LHCN-M2 (cell line): ENCODE results near the gene MAP1LC3B. TPM values are rescaled to one million over a fixed set of nuclear protein-coding genes. Genes with fewer than 3 reads are reported as not detected.

ENCODE experiments used
- DNase-seq: peaks from one replicate; pipeline ENCODE4 v3.0.0-alpha.2; 2012; ENCODE audit warnings: low read depth
- total RNA-seq: library from RNA; depleted of rRNA; stranded (reverse); fragments of >200 nt; gene quantifications from 2 replicates; pipeline ENCODE4 v1.2.3, GENCODE V29; 2014

The MAP1LC3B gene
- total RNA-seq, 1 experiment from 2014 or later: 35.6 TPM

GRCh38 chr16:87409153-87409552 lies 17.0 kb downstream of the MAP1LC3B start:
- no peak for DNase-seq

GRCh38 chr16:87409781-87410180 lies 17.6 kb downstream of the MAP1LC3B start:
- DNase-seq: no peak

DNA sequence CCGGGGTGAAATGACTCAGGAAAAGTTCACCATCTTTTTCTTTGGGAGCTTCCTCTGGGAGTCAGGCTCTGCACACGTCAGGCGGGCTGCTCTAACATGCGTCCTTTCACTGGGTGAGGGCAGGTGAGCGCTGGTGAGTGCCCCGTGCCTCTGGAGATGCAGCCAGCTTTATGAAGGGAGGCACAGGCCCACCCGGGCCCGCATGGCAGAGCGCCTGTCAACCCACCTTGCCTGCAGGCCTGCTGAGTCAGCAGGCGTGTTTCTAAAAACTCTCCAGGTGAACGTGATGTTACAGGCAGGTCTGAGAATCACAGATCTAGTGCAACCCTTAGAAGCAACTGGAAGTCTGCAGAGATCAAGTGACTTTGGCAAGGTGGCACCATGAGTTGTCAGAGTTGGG lies 18.4 kb downstream of the MAP1LC3B start:
- DNase-seq: no peak

- DNase-seq: no peak
Observed at GRCh38 chr16:87410968-87411367, 18.8 kb downstream of the MAP1LC3B start.

DNA sequence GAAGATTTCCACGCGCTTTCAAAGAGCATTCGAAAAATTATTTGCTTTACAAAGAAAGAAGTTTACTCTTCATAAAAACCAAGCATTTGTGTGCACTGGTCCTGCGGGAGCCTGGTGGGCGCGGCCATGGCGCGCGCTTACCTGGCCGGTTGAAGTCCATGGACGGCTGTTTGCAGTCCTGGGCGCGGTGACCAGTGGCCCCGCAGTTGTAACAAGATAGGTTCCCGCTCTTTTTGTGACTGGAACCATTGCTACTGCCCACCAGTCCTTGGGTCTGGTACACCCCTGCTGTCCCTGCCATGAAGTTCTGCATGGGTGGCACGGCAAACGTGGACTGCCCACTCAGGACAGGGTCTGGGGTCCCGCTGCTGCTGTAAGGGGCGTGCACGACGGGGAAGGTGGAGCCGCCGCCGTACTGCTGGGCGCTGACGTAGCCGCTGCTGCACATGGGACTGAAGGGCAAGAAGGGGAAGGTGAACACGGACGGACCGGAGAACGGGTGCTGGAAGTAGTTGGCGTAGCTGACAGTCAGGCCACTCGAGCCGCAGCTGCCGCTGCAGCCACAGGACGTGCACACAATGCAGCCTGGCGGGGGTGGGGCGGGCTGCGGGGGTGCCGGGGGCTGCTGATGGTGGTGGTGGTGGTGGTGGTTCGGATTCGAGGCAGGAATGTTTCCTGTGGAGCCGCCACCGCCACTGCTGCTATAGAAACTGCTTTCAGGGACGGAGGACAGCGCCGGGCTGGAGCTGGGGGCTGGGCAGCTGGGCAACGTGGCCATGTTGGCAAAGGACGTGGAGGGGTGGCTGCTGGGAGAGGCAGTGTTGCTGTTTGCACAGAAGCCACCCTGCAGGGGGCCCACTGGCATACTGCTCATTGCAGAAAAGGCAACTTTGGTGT lies 19.5 kb downstream of the MAP1LC3B start:
- DNase-seq: no peak

DNA sequence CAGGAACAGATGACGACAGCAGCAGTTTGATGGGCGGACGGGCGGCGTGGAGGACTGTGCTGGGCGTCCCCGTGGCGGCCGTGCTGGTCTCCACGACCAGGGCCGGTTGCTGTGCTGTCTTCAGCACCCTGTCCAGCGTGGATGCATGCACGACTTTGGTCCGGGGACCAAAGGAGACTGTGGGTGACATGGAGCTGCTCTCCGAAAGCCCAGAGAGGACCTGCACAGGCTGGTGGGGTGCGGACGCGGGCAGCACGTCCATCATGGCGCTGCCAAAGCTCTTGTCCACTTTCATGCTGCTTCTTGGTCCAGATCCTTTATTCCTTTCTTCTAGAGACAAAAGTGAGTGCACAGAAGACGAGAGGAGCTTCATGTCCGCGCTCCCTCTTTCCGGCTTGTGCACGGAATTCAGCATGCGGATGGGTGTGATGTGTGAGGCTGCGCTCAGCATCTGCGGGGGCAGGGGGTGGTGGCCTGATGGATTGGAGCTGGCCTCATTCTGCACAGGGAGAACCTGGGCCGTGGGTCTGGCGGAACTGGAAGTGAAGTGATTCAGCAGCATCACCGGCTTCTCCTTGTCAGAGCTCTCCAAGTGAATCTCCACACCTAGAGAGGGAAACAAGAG lies 20.3 kb downstream of the MAP1LC3B start:
- DNase-seq: no peak

GRCh38 chr16:87412996-87413421 lies 20.9 kb downstream of the MAP1LC3B start:
- DNase-seq: no peak

GRCh38 chr16:87414251-87414680 lies 22.1 kb downstream of the MAP1LC3B start:
- no peak for DNase-seq

GRCh38 chr16:87415441-87415840 lies 23.3 kb downstream of the MAP1LC3B start:
- DNase-seq: no peak

DNA sequence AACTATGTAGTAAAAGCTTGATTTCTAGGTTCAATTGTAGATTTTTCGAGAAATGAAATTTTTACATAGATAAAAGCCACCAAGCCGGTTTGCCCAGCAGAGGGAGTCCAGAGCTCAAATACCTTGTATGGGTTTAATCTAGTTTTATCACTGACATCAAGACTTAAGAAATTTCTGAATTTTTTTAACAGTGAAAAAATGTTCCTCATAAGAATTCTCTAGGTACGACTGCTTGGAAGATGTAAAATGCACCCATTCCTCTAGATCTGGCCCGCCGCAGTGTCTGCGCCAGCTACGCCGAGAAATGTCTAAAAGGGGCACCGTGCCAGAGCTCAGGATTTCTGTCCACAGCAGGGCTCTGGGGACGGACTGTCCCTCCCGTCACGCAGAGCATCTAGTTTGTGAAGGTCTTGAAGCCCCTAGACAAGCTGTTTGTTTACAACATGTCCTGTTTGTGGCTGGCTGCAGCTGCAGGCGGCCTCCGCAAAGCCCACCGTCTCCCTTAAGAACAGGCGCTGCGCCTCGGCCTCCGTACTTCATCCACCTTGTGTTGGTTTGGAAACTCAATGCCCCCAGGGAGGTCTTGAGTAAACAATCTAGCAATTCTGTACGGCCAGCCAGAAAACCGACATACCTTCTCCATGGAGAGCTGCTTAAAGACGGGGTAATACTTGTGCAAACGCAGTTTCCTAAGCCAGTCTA lies 24.8 kb downstream of the MAP1LC3B start:
- DNase-seq: peak; percentile 50

- DNase-seq: no peak
Observed at GRCh38 chr16:87417528-87417910, 25.4 kb downstream of the MAP1LC3B start.

- DNase-seq: no peak
Observed at GRCh38 chr16:87418216-87418615, 26.1 kb downstream of the MAP1LC3B start.

DNA sequence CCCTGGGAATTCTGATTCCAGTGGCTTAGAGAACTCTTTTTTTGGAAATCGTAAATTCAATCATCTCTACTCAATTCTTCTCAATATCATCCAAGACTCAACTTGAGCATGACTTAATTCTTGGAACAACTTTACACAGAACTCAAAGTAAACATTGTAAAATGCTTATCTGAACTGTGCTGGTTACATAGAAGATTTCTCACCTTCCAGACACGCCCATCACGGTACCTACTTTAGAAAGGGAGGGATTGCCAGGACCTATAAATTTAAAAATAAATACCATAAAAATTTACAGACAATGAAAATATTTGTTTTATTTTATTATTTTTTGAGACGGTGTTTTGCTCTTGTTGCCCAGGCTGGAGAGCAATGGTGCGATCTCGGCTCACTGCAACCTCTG lies 26.5 kb downstream of the MAP1LC3B start:
- no peak for DNase-seq

DNA sequence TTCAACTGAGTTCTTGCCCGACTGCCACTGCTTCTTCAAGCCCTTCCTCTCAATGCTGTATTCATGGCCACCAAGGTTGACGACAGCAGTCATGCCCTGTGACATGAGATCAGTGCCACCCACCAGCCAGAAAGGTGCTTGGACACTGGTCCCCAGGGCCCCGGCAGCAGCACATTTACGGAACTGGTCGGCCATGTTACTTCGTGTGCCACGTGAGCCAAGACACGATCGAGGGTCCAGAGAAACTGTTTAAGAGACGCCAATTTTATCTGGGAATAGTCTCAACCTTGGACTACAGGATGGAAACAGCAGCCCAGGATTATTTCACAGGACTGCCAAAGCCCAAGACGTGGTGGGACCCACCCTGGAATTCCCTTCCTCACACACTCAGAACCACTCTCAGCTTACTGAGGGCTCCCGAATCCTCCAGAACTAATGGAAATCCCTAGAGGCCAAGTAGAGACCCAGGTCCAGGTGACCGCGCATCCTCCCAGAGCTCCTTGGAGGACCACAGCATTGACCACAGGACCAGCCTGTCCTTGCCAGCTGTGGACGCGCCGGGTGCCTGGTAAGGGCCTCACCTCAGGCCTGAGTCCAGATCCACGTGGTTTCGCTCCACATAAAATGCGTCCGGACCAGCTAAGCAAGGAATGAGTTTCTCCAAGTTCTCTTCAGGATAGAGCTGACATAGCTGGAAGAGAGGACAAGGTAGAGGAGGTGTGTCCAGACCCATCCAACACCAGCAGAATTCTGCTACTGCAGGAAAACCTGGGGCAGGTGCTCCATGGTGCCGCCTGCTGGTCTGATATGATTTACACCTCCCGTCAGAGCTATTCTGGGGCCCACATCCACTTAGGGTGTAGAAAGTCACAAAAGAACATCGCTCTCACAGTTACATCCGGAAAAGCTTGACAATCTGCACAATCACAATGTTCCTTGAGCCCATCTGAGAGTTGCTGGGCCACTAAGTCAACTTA lies 28.2 kb downstream of the MAP1LC3B start:
- DNase-seq: no peak

DNA sequence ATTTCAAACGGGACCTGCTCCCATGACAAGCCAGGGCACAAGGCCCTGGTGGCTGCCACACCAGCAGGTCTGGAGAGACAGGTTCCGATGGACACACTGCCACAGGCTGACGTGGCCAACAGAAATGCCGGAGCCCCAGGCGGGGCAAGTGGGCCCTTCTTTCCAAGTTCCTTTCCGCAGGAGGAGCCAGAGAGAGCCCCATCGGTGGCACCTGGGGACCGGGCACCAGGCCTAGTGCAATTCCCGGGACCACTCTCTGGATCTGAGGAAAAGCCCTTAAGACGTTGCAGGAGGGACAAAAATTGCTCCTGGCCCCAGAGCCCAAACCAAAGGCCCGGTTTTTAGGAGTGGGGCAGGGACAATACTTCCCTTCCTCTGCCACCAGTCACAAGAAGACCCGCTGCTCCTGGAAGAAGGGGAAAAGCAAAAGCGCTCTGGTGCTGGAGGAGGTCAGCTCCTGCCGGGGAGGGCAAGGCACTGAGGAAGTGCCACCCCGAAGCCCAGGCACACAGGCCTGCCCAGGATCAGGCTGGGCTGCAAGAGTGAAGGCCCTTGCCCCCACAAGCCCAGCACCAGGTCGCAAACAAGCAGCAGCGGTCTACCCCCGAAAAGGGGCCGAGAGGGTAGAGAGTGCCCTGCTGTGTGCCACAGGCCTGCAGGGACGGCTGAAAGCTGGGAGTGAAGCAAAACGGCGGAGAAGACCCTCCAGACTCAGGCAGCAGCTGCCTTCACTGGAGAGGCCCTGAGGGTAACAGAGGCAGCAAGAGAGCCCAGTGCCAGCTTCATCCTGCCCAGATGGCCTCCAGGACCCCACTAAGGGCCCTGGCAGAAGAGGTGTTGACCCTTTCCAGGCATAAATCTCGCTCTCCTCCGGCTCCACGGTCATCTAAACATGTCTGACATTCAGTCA lies 29.1 kb downstream of the MAP1LC3B start:
- no peak for DNase-seq

- DNase-seq: no peak
Observed at GRCh38 chr16:87422106-87422505, 30.0 kb downstream of the MAP1LC3B start.

- DNase-seq: no peak
Observed at GRCh38 chr16:87423429-87423828, 31.3 kb downstream of the MAP1LC3B start.

DNA sequence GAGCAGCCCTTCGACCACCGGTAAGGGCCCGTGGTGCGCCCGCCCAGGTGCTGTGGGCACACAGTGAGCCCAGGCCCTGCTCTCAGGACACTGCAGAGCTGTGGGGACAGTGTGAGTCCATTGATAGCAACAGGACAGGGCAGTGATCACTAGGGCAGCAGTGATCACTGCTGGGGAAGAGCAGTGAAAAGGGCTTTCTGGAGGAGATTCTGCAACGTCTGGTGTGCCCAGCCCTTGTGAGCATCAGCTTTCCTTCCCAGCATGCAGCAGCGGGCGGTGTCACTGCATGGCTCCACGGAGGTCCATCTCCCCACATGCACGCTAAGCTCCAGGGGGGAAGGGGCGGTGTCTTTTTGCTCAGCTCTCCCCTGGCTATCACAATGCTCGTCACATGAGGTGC lies 32.1 kb downstream of the MAP1LC3B start:
- no peak for DNase-seq

- no peak for DNase-seq
Observed at GRCh38 chr16:87425941-87426340, 33.8 kb downstream of the MAP1LC3B start.
